Common myeloid progenitor, CD34-positive (primary cell): ENCODE measurements around the gene KRT86.
"Not testable (repeated sequence)": the region's sequence is repeated elsewhere in the genome, so short reads cannot be mapped to it uniquely, and the experiment has no call there.

Source experiments
- CTCF ChIA-PET: fragments of 350-600 bp; sonication (Branson Sonifier 250); formaldehyde crosslinking; loops from one replicate; lab custom pipeline; 2021; ENCODE audit warnings: antibody characterized with exemption; lab: Charles Lee
- POLR2A ChIA-PET: fragments of 350-600 bp; sonication (Branson Sonifier 250); formaldehyde crosslinking; loops from one replicate; lab custom pipeline; 2021; ENCODE audit warnings: antibody characterized with exemption; lab: Charles Lee
- DNase-seq, 3 donors: peaks; one replicate each; pipeline versions ENCODE4 v3.0.0 to v3.0.0-alpha.2; 2013
- H3K27ac ChIP-seq, 2 experiments: 1 replicate in 1 of 2; 2 replicates in 1 of 2; pipeline ENCODE4 v1.7.0; 2013; ENCODE audit warnings: inconsistent platforms in 2 of 2, low read length in 2 of 2, mild to moderate bottlenecking in 2 of 2, low read depth in 1 of 2, moderate library complexity in 1 of 2; ENCODE audit not compliant: severe bottlenecking in 2 of 2, insufficient read depth in 1 of 2, poor library complexity in 1 of 2
- H3K27me3 ChIP-seq, 5 experiments: replicated peaks in 2 of 5; 1 replicate in 3 of 5; 2 replicates in 2 of 5; pipeline versions ENCODE4 v1.6.1 to v1.7.0; 2013; ENCODE audit warnings: low read length in 4 of 5, mild to moderate bottlenecking in 2 of 5, moderate library complexity in 2 of 5, inconsistent platforms in 1 of 5; ENCODE audit not compliant: insufficient read depth in 5 of 5, control insufficient read depth in 4 of 5
- H3K36me3 ChIP-seq, 4 experiments: 1 replicate in 2 of 4; 2 replicates in 2 of 4; pipeline versions ENCODE4 v1.6.1 to v1.7.0; 2013; ENCODE audit warnings: low read length in 3 of 4, control low read depth in 1 of 4, mild to moderate bottlenecking in 1 of 4; ENCODE audit not compliant: control insufficient read depth in 4 of 4, insufficient read depth in 4 of 4
- H3K4me1 ChIP-seq, 4 experiments: 1 replicate in 3 of 4; 2 replicates in 1 of 4; pipeline versions ENCODE4 v1.6.1 to v1.7.1; 2013; ENCODE audit warnings: low read length in 3 of 4, mild to moderate bottlenecking in 3 of 4, control low read depth in 1 of 4, inconsistent platforms in 1 of 4, moderate library complexity in 1 of 4; ENCODE audit not compliant: control insufficient read depth in 4 of 4, insufficient read depth in 4 of 4; ENCODE audit errors: control extremely low read depth in 1 of 4
- H3K4me3 ChIP-seq, 7 experiments: 1 replicate in 4 of 7; 2 replicates in 3 of 7; pipeline versions ENCODE4 v1.5.1 to v1.7.0; 2013; ENCODE audit warnings: mild to moderate bottlenecking in 7 of 7, low read length in 6 of 7, moderate library complexity in 6 of 7, inconsistent platforms in 2 of 7, low read depth in 2 of 7, control low read depth in 1 of 7; ENCODE audit not compliant: insufficient read depth in 4 of 7, control insufficient read depth in 1 of 7; ENCODE audit errors: extremely low read depth in 1 of 7
- H3K9me3 ChIP-seq, 5 experiments: 1 replicate in 4 of 5; 2 replicates in 1 of 5; pipeline versions ENCODE4 v1.6.1 to v1.7.1; 2013; ENCODE audit warnings: low read length in 4 of 5, mild to moderate bottlenecking in 2 of 5, inconsistent platforms in 1 of 5, low read depth in 1 of 5, moderate library complexity in 1 of 5; ENCODE audit not compliant: control insufficient read depth in 4 of 5, insufficient read depth in 2 of 5; ENCODE audit errors: control extremely low read depth in 1 of 5
- WGBS: methylation state at CpG from one replicate; pipeline ENCODE4 v1.1.5; 2013; ENCODE audit not compliant: insufficient coverage; 5-methylcytosine and 5-hydroxymethylcytosine counted together

KRT86 gene

GRCh38 chr12:52286857-52287785 is 12.7 kb downstream of the KRT86 start:
- H3K4me1 ChIP-seq: peaks cover 0 to 14% (median 11%) of the 10 kb centered on the region in 4 experiments
- DNase-seq, H3K9me3 ChIP-seq, H3K27me3 ChIP-seq, H3K36me3 ChIP-seq, H3K27ac ChIP-seq, H3K4me3 ChIP-seq, POLR2A ChIA-PET: not testable (repeated sequence)
- CTCF ChIA-PET: interaction anchor here (0.7 to 5.0 kb wide), 9 partner anchors 9 to 65 kb away, joined by 3 to 45 read pairs (median 4); no protein-coding TSS in a partner anchor
- 97% methylated on average over 3 of the region's 21 CpGs for whole genome bisulfite sequencing

- WGBS: 34% methylated on average over 8 of the region's 17 CpGs
- H3K27ac ChIP-seq, H3K9me3 ChIP-seq, POLR2A ChIA-PET, H3K27me3 ChIP-seq, H3K36me3 ChIP-seq: not testable (repeated sequence)
- CTCF ChIA-PET: interaction anchor here (1.1 to 5.0 kb wide), 5 partner anchors 21 to 66 kb away, joined by 3 to 45 read pairs (median 6); no protein-coding TSS in a partner anchor
- Histone ChIP-seq H3K4me1 (peaks cover 0 to 14% (median 11%) of the 10 kb centered on the region in 4 experiments), H3K4me3 (peak overlapping the region in 1 of 7 experiments; percentile 1)
- peak in 2 of 3 donors; percentile 38 to 45 for DNase-seq
Measured at GRCh38 chr12:52287816-52288805, 13.7 kb downstream of the KRT86 start.

- CTCF ChIA-PET, H3K4me3 ChIP-seq, H3K27me3 ChIP-seq, POLR2A ChIA-PET, H3K9me3 ChIP-seq, H3K36me3 ChIP-seq, DNase-seq, H3K27ac ChIP-seq: not testable (repeated sequence)
- H3K4me1 ChIP-seq: peaks cover 0 to 20% (median 11%) of the 10 kb centered on the region in 4 experiments
- no CpG with 5 or more reads among the region's 5 CpGs for WGBS
Measured at GRCh38 chr12:52290483-52291134, 16.2 kb downstream of the KRT86 start.

GRCh38 chr12:52291267-52291935 is 17.0 kb downstream of the KRT86 start, which contains the start of gene KRT81:
Gene KRT81, minus strand, starts transcription at chr12:52291534. Its CDS starts 69 bp downstream, at chr12:52291465.
- no peak within 1 kb of the TSS for H3K4me3 ChIP-seq
- H3K27ac ChIP-seq: no peak within 1 kb of the TSS
- H3K9me3 ChIP-seq: no peaks in the 10 kb centered on the region
- POLR2A ChIA-PET: no interaction called here
- CTCF ChIA-PET: interaction anchor here (4.9 to 5.0 kb wide), 2 partner anchors 12 to 14 kb away, joined by 27 to 32 read pairs; no protein-coding TSS in a partner anchor
- WGBS: 83% methylated on average over 18 of the region's 32 CpGs
- DNase-seq: no peak
- H3K36me3 ChIP-seq: no peaks in the 10 kb centered on the region
- peaks cover 0 to 23% (median 11%) of the 10 kb centered on the region in 4 experiments for H3K4me1 ChIP-seq
- peaks cover 0 to 8% (median 2%) of the 10 kb centered on the region in 5 experiments for H3K27me3 ChIP-seq

GRCh38 chr12:52293926-52294325 is 19.5 kb downstream of the KRT86 start:
- H3K4me1 ChIP-seq: peaks cover 0 to 10% (median 0%) of the 10 kb centered on the region in 4 experiments
- H3K9me3 ChIP-seq: no peaks in the 10 kb centered on the region
- 100% methylated on average over 1 of the region's 1 CpG for WGBS
- ChIA-PET POLR2A (no interaction called here), CTCF (interaction anchor here (1.1 to 5.0 kb wide), 10 partner anchors 10 to 136 kb away, joined by 3 to 32 read pairs (median 4); no protein-coding TSS in a partner anchor)
- peaks cover 0 to 8% (median 2%) of the 10 kb centered on the region in 5 experiments for H3K27me3 ChIP-seq
- no peaks in the 10 kb centered on the region for H3K36me3 ChIP-seq
- H3K27ac ChIP-seq: no peak overlapping the region
- no peak overlapping the region for H3K4me3 ChIP-seq
- DNase-seq: no peak

- H3K9me3 ChIP-seq: no peaks in the 10 kb centered on the region
- WGBS: no CpG with 5 or more reads among the region's 1 CpG
- no peak for DNase-seq
- H3K36me3 ChIP-seq: no peaks in the 10 kb centered on the region
- ChIA-PET POLR2A (no interaction called here), CTCF (interaction anchor here (0.7 to 5.0 kb wide), 11 partner anchors 11 to 137 kb away, joined by 3 to 32 read pairs (median 4); no protein-coding TSS in a partner anchor)
- H3K27me3 ChIP-seq: peaks cover 0 to 8% (median 2%) of the 10 kb centered on the region in 5 experiments
- peaks cover 0 to 10% (median 0%) of the 10 kb centered on the region in 4 experiments for H3K4me1 ChIP-seq
- H3K27ac ChIP-seq: no peak overlapping the region
- no peak overlapping the region for H3K4me3 ChIP-seq
Measured at GRCh38 chr12:52294803-52295202, 20.4 kb downstream of the KRT86 start.
